Activated CD4-positive, alpha-beta T cell treated with anti-CD3 and anti-CD28 coated beads, Interleukin-2, amount 50 U/mL, for 1 hour (primary cell): Measurements from ENCODE around the gene OXCT2.
"Not testable (repeated sequence)": the region's sequence is repeated elsewhere in the genome, so short reads cannot be mapped to it uniquely, and the experiment has no call there.

Experiments used
- DNase-seq: peaks from one replicate; pipeline ENCODE4 v3.0.0-alpha.2; 2020

Gene OXCT2

GRCh38 chr1:39787108-39787375 is 15.9 kb upstream of the OXCT2 start:
- not testable (repeated sequence) for DNase-seq

- not testable (repeated sequence) for DNase-seq
These were observed 15.4 kb upstream of the OXCT2 start for GRCh38 chr1:39786303-39787107.

DNA sequence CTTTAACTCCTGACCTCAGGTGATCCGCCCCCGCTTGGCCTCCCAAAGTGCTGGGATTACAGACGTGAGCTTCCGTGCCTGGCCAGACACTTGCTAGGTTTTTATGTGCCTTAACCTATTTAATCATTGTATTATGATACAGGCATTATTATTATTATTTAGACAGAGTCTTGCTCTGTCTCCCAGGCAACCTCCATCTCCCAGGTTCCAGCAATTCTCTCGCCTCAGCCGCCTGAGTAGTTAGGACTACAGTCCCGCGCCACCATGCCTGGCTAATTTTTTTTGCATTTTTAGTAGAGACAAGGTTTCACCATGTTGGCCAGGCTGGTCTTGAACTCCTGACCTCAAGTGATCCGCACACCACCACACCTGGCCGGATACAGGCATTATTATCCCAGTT is 11.5 kb upstream of the OXCT2 start:
- not testable (repeated sequence) for DNase-seq

GRCh38 chr1:39782103-39782502 is 11.0 kb upstream of the OXCT2 start:
- no peak for DNase-seq

GRCh38 chr1:39781349-39781715 is 10.2 kb upstream of the OXCT2 start:
- no peak for DNase-seq

GRCh38 chr1:39779821-39780220 is 8.7 kb upstream of the OXCT2 start:
- no peak for DNase-seq

GRCh38 chr1:39779137-39779536 is 8.0 kb upstream of the OXCT2 start:
- no peak for DNase-seq

GRCh38 chr1:39778463-39779099 is 7.4 kb upstream of the OXCT2 start:
- not testable (repeated sequence) for DNase-seq

DNA sequence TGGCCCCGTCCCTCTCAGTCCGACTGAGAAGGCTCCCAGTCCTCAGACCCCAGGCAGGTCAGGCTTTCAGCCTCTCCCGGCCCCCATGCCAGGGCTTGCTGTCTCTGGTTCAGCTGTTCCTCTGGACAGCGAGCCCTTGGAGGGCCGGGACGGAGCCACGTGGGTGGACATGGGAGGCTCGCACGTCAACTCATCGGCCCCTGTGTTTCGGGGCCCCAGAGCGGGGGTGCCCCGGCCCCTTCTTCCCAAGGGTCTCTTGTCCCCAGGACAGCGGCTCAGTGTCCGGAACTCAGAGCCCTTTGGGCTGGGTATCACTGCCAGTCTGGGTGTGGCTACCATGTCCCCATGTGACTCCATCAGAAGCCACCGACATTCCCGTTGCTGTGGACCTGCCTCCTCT is 6.7 kb upstream of the OXCT2 start:
- DNase-seq = not testable (repeated sequence)

DNA sequence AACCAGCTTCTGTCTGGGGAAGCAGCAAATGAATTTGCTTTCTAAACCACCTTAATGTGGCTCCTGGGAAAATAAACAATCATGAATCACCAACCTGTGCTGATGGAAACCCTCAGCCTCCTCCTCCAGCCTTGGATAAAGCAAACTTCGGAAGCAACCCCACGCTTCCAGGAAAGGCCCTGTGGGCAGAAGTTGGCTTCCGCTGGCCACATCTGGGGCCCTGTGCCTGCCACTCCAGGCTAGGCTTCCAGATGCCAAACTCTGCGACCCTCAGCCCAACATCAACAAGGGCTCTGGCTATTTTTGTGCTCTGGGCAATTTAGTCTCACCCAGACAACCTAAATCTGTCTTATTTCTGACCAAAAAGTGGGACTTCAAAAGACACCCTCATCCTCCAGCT is 6.2 kb upstream of the OXCT2 start:
- no peak for DNase-seq

GRCh38 chr1:39776886-39777285 is 5.7 kb upstream of the OXCT2 start:
- DNase-seq = no peak

- DNase-seq = no peak
These were observed 5.2 kb upstream of the OXCT2 start for GRCh38 chr1:39776400-39776713.

- not testable (repeated sequence) for DNase-seq
These were observed 4.7 kb upstream of the OXCT2 start for GRCh38 chr1:39775676-39776399.

GRCh38 chr1:39775141-39775540 is 4.0 kb upstream of the OXCT2 start:
- not testable (repeated sequence) for DNase-seq

DNA sequence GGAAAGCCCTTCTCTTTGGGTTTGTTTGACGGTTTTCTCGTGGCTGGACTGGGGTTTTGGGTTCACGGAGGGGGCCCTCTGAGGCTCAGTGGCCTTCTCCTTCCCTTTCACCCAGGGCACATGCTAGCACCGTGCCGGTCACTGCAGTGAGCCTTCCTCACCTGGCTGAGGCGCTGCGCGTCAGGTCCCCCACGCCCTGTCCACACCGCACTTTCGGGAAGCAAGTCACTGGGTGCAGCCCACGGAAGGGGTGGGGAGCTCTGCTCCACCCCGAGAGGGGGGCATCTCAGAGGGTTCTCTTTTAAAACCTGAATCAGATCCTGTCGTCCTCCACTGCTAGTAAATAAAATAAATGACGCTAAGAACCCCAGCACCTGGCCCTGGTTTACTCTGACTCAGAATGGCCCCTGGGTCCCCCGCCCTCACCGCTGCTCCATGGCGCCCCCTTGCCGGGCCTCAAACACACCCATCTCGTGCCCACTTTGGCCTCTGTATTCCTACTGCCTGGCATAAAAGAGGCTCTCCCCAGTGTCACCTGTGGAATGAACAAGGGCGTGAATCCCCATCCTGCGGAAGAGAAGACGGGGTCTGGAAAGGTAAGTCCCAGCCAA is 2.3 kb upstream of the OXCT2 start:
- not testable (repeated sequence) for DNase-seq

GRCh38 chr1:39770100-39771021 is 787 bp downstream of the OXCT2 start:
- DNase-seq = not testable (repeated sequence)

DNA sequence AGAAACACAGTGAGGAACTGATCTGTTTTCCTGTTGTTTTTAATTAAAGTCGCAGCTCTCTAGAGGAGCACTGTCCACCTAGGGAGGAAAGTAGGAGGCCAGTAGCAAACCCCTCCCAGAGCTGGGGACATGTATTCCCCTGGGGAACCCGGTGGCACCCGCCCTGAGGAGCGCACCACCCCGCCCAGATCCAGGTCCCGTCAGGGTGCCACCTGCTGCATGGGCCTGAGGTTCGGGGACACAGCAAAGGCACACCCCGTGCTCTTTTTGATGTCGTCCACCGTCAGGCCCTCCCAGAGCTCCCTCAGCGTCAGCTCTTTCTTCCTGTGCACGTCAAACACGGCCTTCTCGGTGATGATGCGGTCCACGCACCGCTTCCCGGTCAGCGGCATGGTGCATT is 1.6 kb downstream of the OXCT2 start:
- DNase-seq = not testable (repeated sequence)

DNA sequence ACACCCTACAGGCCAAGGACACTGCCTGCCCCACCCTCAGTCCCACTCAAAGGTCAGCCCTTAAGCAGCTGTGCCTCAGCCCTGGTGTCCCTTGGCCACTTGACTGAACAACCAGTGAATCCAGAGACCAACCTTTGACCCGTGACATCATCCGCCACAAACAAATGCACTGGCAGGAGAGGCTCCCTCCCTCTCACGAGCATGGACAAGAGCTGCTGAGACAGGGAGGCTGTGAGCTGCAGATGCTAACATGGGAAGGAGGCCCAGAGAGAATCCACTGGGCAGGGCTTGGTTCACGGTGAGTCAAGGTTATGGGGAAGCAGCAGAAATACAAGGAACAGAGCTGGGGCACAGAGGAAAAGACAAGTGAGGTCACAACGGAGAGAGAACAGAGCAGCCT is 4.7 kb downstream of the OXCT2 start:
- DNase-seq = not testable (repeated sequence)

DNA sequence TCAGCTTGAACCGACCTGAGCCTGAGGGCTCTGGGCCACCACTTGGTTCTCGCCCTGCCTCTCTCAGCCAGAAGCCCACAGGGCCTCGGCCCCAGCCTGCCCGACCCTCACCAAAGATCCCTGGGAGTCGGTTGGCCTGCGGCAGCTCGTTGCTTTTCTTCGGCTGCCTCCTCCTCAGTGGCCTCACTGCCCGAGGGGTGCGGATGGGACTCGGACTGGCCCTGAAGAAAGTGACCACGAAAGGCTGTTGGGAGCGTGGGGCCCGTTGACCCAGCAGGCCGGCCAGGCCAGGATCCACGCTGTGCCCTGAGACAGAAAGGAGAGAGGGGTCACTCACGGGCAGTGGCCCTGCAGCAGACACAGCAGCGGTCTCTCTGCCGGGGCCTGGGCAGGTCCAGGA is 6.6 kb downstream of the OXCT2 start:
- DNase-seq = not testable (repeated sequence)

DNA sequence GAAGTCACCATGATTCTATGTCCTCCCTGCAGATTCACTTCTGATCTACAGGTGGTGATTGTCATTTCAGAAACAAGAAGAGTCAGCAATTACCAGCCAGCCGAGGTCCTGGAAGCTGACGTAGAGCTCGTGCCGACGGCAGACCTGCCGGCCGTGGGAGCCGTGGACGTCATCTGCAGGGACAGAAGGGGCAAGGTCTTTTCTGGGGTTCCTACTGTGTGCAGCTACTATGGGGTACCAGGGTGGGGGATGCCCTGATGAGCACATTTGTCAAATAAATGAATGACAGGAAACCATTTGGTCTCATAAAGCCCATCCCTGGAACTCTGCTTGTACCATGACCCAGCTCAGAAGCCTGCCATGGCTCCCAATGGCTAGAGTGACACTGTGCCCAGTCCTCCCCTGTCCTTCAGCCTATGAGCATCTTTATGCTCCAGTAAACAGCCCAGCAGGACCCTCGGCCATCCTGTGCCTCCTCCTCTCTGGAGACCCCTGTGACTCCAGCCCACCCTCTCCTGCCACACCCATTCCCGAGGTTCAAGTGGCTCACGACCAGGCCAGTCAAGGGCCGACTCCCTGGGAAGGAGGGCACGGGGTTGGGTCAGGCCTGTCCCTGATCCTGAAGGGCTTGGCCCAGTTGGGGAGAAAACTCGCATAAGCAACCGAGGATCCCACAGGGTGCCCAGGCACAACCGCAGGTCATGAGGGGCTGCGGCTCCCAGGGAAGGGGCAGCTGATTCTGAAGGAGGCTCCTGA is 7.4 kb downstream of the OXCT2 start:
- DNase-seq = not testable (repeated sequence)

GRCh38 chr1:39762550-39763540 is 8.3 kb downstream of the OXCT2 start:
- DNase-seq = no peak
